IMR-90 (cell line): ENCODE data around the gene S100A5. TPM values are rescaled to one million over a fixed set of nuclear protein-coding genes. Genes with fewer than 3 reads are reported as not detected.

Experiments
- ATAC-seq: fragments of 200-7000 bp; cut with Tn5 transposase; 2 replicates; pipeline ENCODE4 v1.9.1; 2020; ENCODE audit warnings: low read depth, mild to moderate bottlenecking, moderate library complexity
- BruUV-seq: library from RNA; stranded (reverse); fragments of 400-500 nt; replicated peaks from 2 replicates; lab custom pipeline; 2021; lab: Mats Ljungman, UMichigan
- CTCF ChIA-PET: fragments of 300-600 bp; formaldehyde crosslinking; extraction: SDS; loops from one replicate; lab custom pipeline; 2021; ENCODE audit warnings: antibody characterized with exemption; lab: Yijun Ruan, JAX
- POLR2A ChIA-PET: fragments of 300-600 bp; sonication (Branson Sonifier 250); formaldehyde crosslinking; loops from one replicate; lab custom pipeline; 2022; ENCODE audit warnings: antibody characterized with exemption; ENCODE audit not compliant: unreplicated experiment; lab: Charles Lee
- DNase-seq: peaks from one replicate; pipeline ENCODE4 v3.0.0; 2013
- H2AFZ ChIP-seq: replicated peaks from 2 replicates; pipeline ENCODE3; 2013; ENCODE audit warnings: low read length, mild to moderate bottlenecking; ENCODE audit not compliant: poor library complexity
- H2AK5ac ChIP-seq: 2 replicates; pipeline ENCODE4 v1.6.1; 2013; ENCODE audit warnings: low read depth, low read length, inconsistent platforms
- H2AK9ac ChIP-seq: replicated peaks from 2 replicates; pipeline ENCODE3; 2013; ENCODE audit warnings: mild to moderate bottlenecking, low read depth, low read length, moderate library complexity; ENCODE audit not compliant: poor library complexity
- H2BK120ac ChIP-seq: 2 replicates; pipeline ENCODE4 v1.6.1; 2013; ENCODE audit warnings: low read depth, low read length, inconsistent platforms
- H2BK15ac ChIP-seq: 3 replicates; pipeline ENCODE4 v1.6.1; 2013; ENCODE audit warnings: low read depth, low read length, inconsistent platforms
- H2BK20ac ChIP-seq: 2 replicates; pipeline ENCODE4 v1.6.1; 2013; ENCODE audit warnings: low read depth, mild to moderate bottlenecking, inconsistent platforms, low read length, moderate library complexity
- H2BK5ac ChIP-seq: 2 replicates; pipeline ENCODE4 v1.6.1; 2013; ENCODE audit warnings: mild to moderate bottlenecking, low read depth, low read length, inconsistent platforms; ENCODE audit not compliant: poor library complexity, severe bottlenecking
- H3K14ac ChIP-seq: replicated peaks from 2 replicates; pipeline ENCODE4 v1.6.1; 2013; ENCODE audit warnings: low read depth, low read length, inconsistent platforms
- H3K18ac ChIP-seq: 2 replicates; pipeline ENCODE4 v1.6.1; 2013; ENCODE audit warnings: low read depth, low read length, control low read depth
- H3K23ac ChIP-seq: 2 replicates; pipeline ENCODE4 v1.6.1; 2013; ENCODE audit warnings: low read depth, low read length, inconsistent platforms
- H3K27ac ChIP-seq: 2 replicates; pipeline ENCODE4 v1.5.1; 2013; ENCODE audit warnings: mild to moderate bottlenecking, control low read depth, low read length; ENCODE audit not compliant: insufficient read depth
- H3K27me3 ChIP-seq: 2 replicates; pipeline ENCODE4 v1.6.1; 2013; ENCODE audit warnings: low read length; ENCODE audit not compliant: control insufficient read depth, insufficient read depth
- H3K36me3 ChIP-seq: 2 replicates; pipeline ENCODE4 v1.6.1; 2013; ENCODE audit warnings: low read length, mixed read lengths; ENCODE audit not compliant: control insufficient read depth, insufficient read depth
- H3K4ac ChIP-seq: 2 replicates; pipeline ENCODE4 v1.6.1; 2013; ENCODE audit warnings: low read depth, low read length, inconsistent platforms
- H3K4me1 ChIP-seq: 2 replicates; pipeline ENCODE4 v1.6.1; 2013; ENCODE audit warnings: low read length, mixed read lengths; ENCODE audit not compliant: control insufficient read depth, insufficient read depth
- H3K4me2 ChIP-seq: 2 replicates; pipeline ENCODE4 v1.6.1; 2013; ENCODE audit warnings: low read depth, mild to moderate bottlenecking, control low read depth, low read length, moderate library complexity
- H3K4me3 ChIP-seq: 2 replicates; pipeline ENCODE4 v1.5.1; 2013; ENCODE audit warnings: low read depth, mild to moderate bottlenecking, control low read depth, low read length, moderate library complexity; ENCODE audit not compliant: insufficient read depth
- H3K56ac ChIP-seq: 2 replicates; pipeline ENCODE4 v1.6.1; 2013; ENCODE audit warnings: low read length, inconsistent platforms; ENCODE audit not compliant: insufficient read depth; ENCODE audit errors: extremely low read depth
- H3K79me1 ChIP-seq, 2 experiments: 2 replicates each; pipeline ENCODE4 v1.6.1; 2013; ENCODE audit warnings: low read length in 2 of 2, inconsistent platforms in 1 of 2, low read depth in 1 of 2
- H3K9ac ChIP-seq: 2 replicates; pipeline ENCODE4 v1.6.1; 2013; ENCODE audit warnings: low read depth, low read length, control low read depth
- H3K9me1 ChIP-seq: 2 replicates; pipeline ENCODE4 v1.6.1; 2013; ENCODE audit warnings: low read length, inconsistent platforms; ENCODE audit not compliant: insufficient read depth
- H3K9me3 ChIP-seq: 2 replicates; pipeline ENCODE4 v1.6.1; 2013; ENCODE audit warnings: low read length; ENCODE audit not compliant: control insufficient read depth, insufficient read depth
- H4K20me1 ChIP-seq: 2 replicates; pipeline ENCODE4 v1.6.1; 2013; ENCODE audit warnings: low read length, inconsistent platforms; ENCODE audit not compliant: insufficient read depth
- H4K5ac ChIP-seq: 2 replicates; pipeline ENCODE4 v1.6.1; 2013; ENCODE audit warnings: mild to moderate bottlenecking, low read depth, low read length, control low read depth
- H4K8ac ChIP-seq, 2 experiments: 2 replicates each; pipeline ENCODE4 v1.6.1; 2013; ENCODE audit warnings: low read depth in 2 of 2, low read length in 2 of 2, control low read depth in 1 of 2, inconsistent platforms in 1 of 2
- H4K91ac ChIP-seq: 2 replicates; pipeline ENCODE4 v1.6.1; 2013; ENCODE audit warnings: low read depth, low read length, inconsistent platforms; ENCODE audit not compliant: insufficient read depth
- CEBPB ChIP-seq: IDR thresholded peaks from 2 replicates; pipeline ENCODE4 v1.6.1; 2012; ENCODE audit warnings: low read depth, low read length, improper control_type of control experiment
- ELK1 ChIP-seq: fragments of 150-350 bp; IDR thresholded peaks from 2 replicates; pipeline ENCODE4 v1.6.1; 2016; ENCODE audit warnings: low read depth, mild to moderate bottlenecking, low read length, moderate library complexity, borderline replicate concordance
- FOS ChIP-seq: fragments of 150-350 bp; IDR thresholded peaks from 2 replicates; pipeline ENCODE4 v1.6.1; 2016; ENCODE audit warnings: low read depth, low read length
- MAFK ChIP-seq: IDR thresholded peaks from 2 replicates; pipeline ENCODE4 v1.6.1; 2012; ENCODE audit warnings: low read depth, low read length, improper control_type of control experiment
- POLR2A ChIP-seq: IDR thresholded peaks from 2 replicates; pipeline ENCODE4 v1.6.1; 2012; ENCODE audit warnings: mild to moderate bottlenecking, low read depth, low read length
- SMC3 ChIP-seq: fragments of 150-350 bp; IDR thresholded peaks from 2 replicates; pipeline ENCODE4 v1.6.1; 2016; ENCODE audit warnings: low read depth, mild to moderate bottlenecking, antibody characterized with exemption, low read length, moderate library complexity
- USF2 ChIP-seq: fragments of 150-350 bp; IDR thresholded peaks from 2 replicates; pipeline ENCODE4 v1.6.1; 2017; ENCODE audit warnings: mild to moderate bottlenecking, antibody characterized with exemption, low read length, low read depth
- WGBS, 2 experiments: methylation state at CpG; one replicate each; pipeline versions ENCODE4 v1.1.5 to v1.1.7; 2013; ENCODE audit warnings: missing lambda C conversion rate in 2 of 2; ENCODE audit not compliant: insufficient read length in 1 of 2; ENCODE audit errors: extremely low coverage in 2 of 2; 5-methylcytosine and 5-hydroxymethylcytosine counted together
- dilution Hi-C: fragments of 300-500 bp; cut with HindIII; formaldehyde crosslinking; loops from one replicate; pipeline ENCODE4 v1.14.3; 2018; ENCODE audit warnings: low sequenced_read_pairs; ENCODE audit not compliant: unreplicated experiment
- in situ Hi-C: fragments of 300-500 bp; cut with MboI; formaldehyde crosslinking; loops from 3 replicates; pipeline ENCODE4 v1.14.3; 2019; ENCODE audit warnings: low sequenced_read_pairs, inconsistent platforms, mixed read lengths
- intact Hi-C: fragments of 100-400 bp; cut with micrococcal nuclease; formaldehyde crosslinking; loops from 2 replicates; pipeline ENCODE4 v1.10.0; 2022
- polyA plus RNA-seq, 3 experiments: library from polyadenylated mRNA; depleted of rRNA; stranded (reverse); fragments of >200 nt; gene quantifications; 2 replicates each; pipeline ENCODE4 v1.2.3, GENCODE V29; 2012; ENCODE audit warnings: low replicate concordance in 1 of 3
- total RNA-seq: library from RNA; depleted of rRNA; stranded (reverse); fragments of >200 nt; gene quantifications from 2 replicates; pipeline ENCODE4 v1.2.3, GENCODE V29; 2012

S100A5 gene
- total and polyA plus RNA-seq, 2 of the 4 experiments (the other 2 are of a cell fraction) = 0.27 TPM; not detected in 1

- TF ChIP-seq USF2 = no peak
Observed at GRCh38 chr1:153506386-153506785, 34.3 kb downstream of the S100A5 start (continued).

GRCh38 chr1:153505576-153505975 is 35.2 kb downstream of the S100A5 start:
- ChIA-PET POLR2A (no interaction called here), CTCF (interaction anchor here (2.0 to 2.4 kb wide), 2 partner anchors 63 to 122 kb away, joined by 7 to 11 read pairs; partner anchors contain the start of genes S100A1 and S100A13)
- no peak overlapping the region for H3K23ac ChIP-seq
- no peak overlapping the region for H2BK120ac ChIP-seq
- no peaks in the 10 kb centered on the region for H3K9me3 ChIP-seq
- no peak overlapping the region for H3K56ac ChIP-seq
- H3K4ac ChIP-seq = peak overlapping the region; percentile 15; the same call in 1 of the 2 replicates
- peak overlapping the region; percentile 7 for H2AK9ac ChIP-seq
- WGBS, 2 experiments = no CpG with 5 or more reads among the region's 1 CpG
- H3K18ac ChIP-seq = 0 out of 2 replicates have a peak overlapping the region, but pooled peaks have one; percentile 16
- no peak for TF ChIP-seq SMC3
- no peak for TF ChIP-seq FOS
- TF ChIP-seq CEBPB = no peak
- no peak for TF ChIP-seq MAFK
- TF ChIP-seq POLR2A = no peak
- no peak for TF ChIP-seq USF2
- no peak for TF ChIP-seq ELK1
- no peak overlapping the region for H3K4me3 ChIP-seq
- no peak for ATAC-seq
- no peak overlapping the region; the same call in 1 of the 2 replicates for H2BK20ac ChIP-seq
- peaks cover 23% of the 10 kb centered on the region for H3K4me1 ChIP-seq
- H4K5ac ChIP-seq = no peak overlapping the region
- peaks cover 0 to 4% of the 10 kb centered on the region in 2 experiments; a peak in 1 of 4 replicates for H3K79me1 ChIP-seq
- peak overlapping the region; percentile 43; the same call in 1 of the 2 replicates for H2AK5ac ChIP-seq
- in situ Hi-C loops (loop anchor here (5.0 kb wide), 1 partner anchor 242 kb away; no protein-coding TSS in a partner anchor), intact Hi-C loops (loop anchor here (10.0 kb wide), 1 partner anchor 479 kb away; the partner anchor contains the start of gene RAB13), dilution Hi-C loops (no loop called here)
- no peak overlapping the region for H2AFZ ChIP-seq
- H3K36me3 ChIP-seq = no peaks in the 10 kb centered on the region
- H2BK15ac ChIP-seq = no peak overlapping the region
- H4K91ac ChIP-seq = no peak overlapping the region
- no peak overlapping the region for H2BK5ac ChIP-seq
- no peak overlapping the region for H3K27ac ChIP-seq
- peaks cover 12% of the 10 kb centered on the region for H3K9me1 ChIP-seq
- peak; percentile 26 for DNase-seq
- no peaks in the 10 kb centered on the region; the same call in none of the 2 replicates for H3K27me3 ChIP-seq
- no peaks in the 10 kb centered on the region for H4K20me1 ChIP-seq
- H4K8ac ChIP-seq = no peak overlapping the region
- no peak overlapping the region for H3K9ac ChIP-seq
- H3K4me2 ChIP-seq = no peak overlapping the region
- no TSS peak for BruUV-seq
- peak overlapping the region; percentile 25; the same call in 1 of the 2 replicates for H3K14ac ChIP-seq
